ENCODE data around the gene PTPRO. TPM values are rescaled to one million over a fixed set of nuclear protein-coding genes. Genes with fewer than 3 reads are reported as not detected.

The PTPRO gene
- polyA plus RNA-seq, 1 donor (not counting 4 experiments of a cell fraction or from before 2014, with no cell fraction given) = 0.17 TPM

GRCh38 chr12:15563663-15564062 is 241.4 kb downstream of the PTPRO start:
- H3K27me3 ChIP-seq (ENCODE audit: control insufficient read depth, extremely low read depth, insufficient read depth, low read length) = peaks cover 3% of the 10 kb centered on the region
- FAIRE-seq (peak; percentile 94), DNase-seq (ENCODE audit: low read depth, low spot score) (no peak)
- dilution Hi-C loops (cut with MboI; ENCODE audit: extremely low pct_ligation_motif_present, low sequenced_read_pairs) = no loop called here
- peak overlapping the region; percentile 66 for H3K4me2 ChIP-seq (ENCODE audit: control insufficient read depth, extremely low read depth, insufficient read depth, low read depth, low read length)
- H3K9me3 ChIP-seq (ENCODE audit: control insufficient read depth, low read depth, low read length) = no peaks in the 10 kb centered on the region
- TF ChIP-seq EZH2 (IDR thresholded peaks at IDR 0.05; ENCODE audit: low read length) = no peak
- TF ChIP-seq CTCF (optimal IDR thresholded peaks at IDR 0.05 in 1 of 3, IDR thresholded peaks at IDR 0.05 in 1 of 3, conservative IDR thresholded peaks at IDR 0.05 in 1 of 3; ENCODE audit: extremely low read depth in 1 of 3, insufficient read depth in 2 of 3, low read length in 3 of 3) = no peak
- H3K27ac ChIP-seq (ENCODE audit: control insufficient read depth, insufficient read depth, low read length) = peak overlapping the region; percentile 40
- no peak overlapping the region for H3K9ac ChIP-seq (ENCODE audit: control insufficient read depth, extremely low read depth, insufficient read depth, low read length)
- no peaks in the 10 kb centered on the region for H3K79me2 ChIP-seq (ENCODE audit: control insufficient read depth, insufficient read depth, low read length)
- H3K36me3 ChIP-seq (ENCODE audit: control insufficient read depth in 2 of 2, extremely low read depth in 1 of 2, insufficient read depth in 2 of 2, low read length in 2 of 2) = no peaks in the 10 kb centered on the region
- no peaks in the 10 kb centered on the region for H3K9me1 ChIP-seq (ENCODE audit: control insufficient read depth, extremely low read depth, insufficient read depth, low read length)
- peak overlapping the region; percentile 83 for H2AFZ ChIP-seq (ENCODE audit: control insufficient read depth, low read length)
- H3K4me3 ChIP-seq (ENCODE audit: control insufficient read depth in 2 of 3, extremely low read depth in 1 of 3, insufficient read depth in 2 of 3, low read depth in 1 of 3, low read length in 3 of 3) = peak overlapping the region in 2 of 3 experiments; percentile 19 to 24
- H3K4me1 ChIP-seq (ENCODE audit: control insufficient read depth, extremely low read depth, insufficient read depth, low read length) = peaks cover 6% of the 10 kb centered on the region
- H4K20me1 ChIP-seq (ENCODE audit: control insufficient read depth, extremely low read depth, insufficient read depth, low read length) = no peaks in the 10 kb centered on the region

- no peak for TF ChIP-seq EZH2 (IDR thresholded peaks at IDR 0.05; ENCODE audit: low read length)
- no peak for TF ChIP-seq CTCF (optimal IDR thresholded peaks at IDR 0.05 in 1 of 3, IDR thresholded peaks at IDR 0.05 in 1 of 3, conservative IDR thresholded peaks at IDR 0.05 in 1 of 3; ENCODE audit: extremely low read depth in 1 of 3, insufficient read depth in 2 of 3, low read length in 3 of 3)
- H3K9me3 ChIP-seq (ENCODE audit: control insufficient read depth, low read depth, low read length) = no peaks in the 10 kb centered on the region
- dilution Hi-C loops (cut with MboI; ENCODE audit: extremely low pct_ligation_motif_present, low sequenced_read_pairs) = no loop called here
- H3K36me3 ChIP-seq (ENCODE audit: control insufficient read depth in 2 of 2, extremely low read depth in 1 of 2, insufficient read depth in 2 of 2, low read length in 2 of 2) = no peaks in the 10 kb centered on the region
- H2AFZ ChIP-seq (ENCODE audit: control insufficient read depth, low read length) = no peak overlapping the region
- FAIRE-seq (no peak), DNase-seq (ENCODE audit: low read depth, low spot score) (no peak)
- no peak overlapping the region for H3K9ac ChIP-seq (ENCODE audit: control insufficient read depth, extremely low read depth, insufficient read depth, low read length)
- no peaks in the 10 kb centered on the region for H3K4me1 ChIP-seq (ENCODE audit: control insufficient read depth, extremely low read depth, insufficient read depth, low read length)
- H4K20me1 ChIP-seq (ENCODE audit: control insufficient read depth, extremely low read depth, insufficient read depth, low read length) = no peaks in the 10 kb centered on the region
- no peaks in the 10 kb centered on the region for H3K27me3 ChIP-seq (ENCODE audit: control insufficient read depth, extremely low read depth, insufficient read depth, low read length)
- H3K9me1 ChIP-seq (ENCODE audit: control insufficient read depth, extremely low read depth, insufficient read depth, low read length) = no peaks in the 10 kb centered on the region
- H3K4me2 ChIP-seq (ENCODE audit: control insufficient read depth, extremely low read depth, insufficient read depth, low read depth, low read length) = no peak overlapping the region
- no peak overlapping the region for H3K27ac ChIP-seq (ENCODE audit: control insufficient read depth, insufficient read depth, low read length)
- no peak overlapping the region for H3K4me3 ChIP-seq (ENCODE audit: control insufficient read depth in 2 of 3, extremely low read depth in 1 of 3, insufficient read depth in 2 of 3, low read depth in 1 of 3, low read length in 3 of 3)
- H3K79me2 ChIP-seq (ENCODE audit: control insufficient read depth, insufficient read depth, low read length) = no peaks in the 10 kb centered on the region
Observed at GRCh38 chr12:15574353-15574752, 252.0 kb downstream of the PTPRO start.

Data from keratinocyte (primary cell).